WTC11 (cell line): Measurements from ENCODE around the gene KCNK15.

Experiments used
- CTCF ChIP-seq: fragments of 200-600 bp; IDR thresholded peaks from 2 replicates; pipeline ENCODE4 v1.8.0; 2022; ENCODE audit warnings: antibody characterized with exemption
- ETV6 ChIP-seq: sonication (generic); formaldehyde crosslinking; IDR thresholded peaks from 2 replicates; pipeline ENCODE4 v1.8.1; 2022; ENCODE audit warnings: mild to moderate bottlenecking, missing genetic modification reagents
- GABPB1 ChIP-seq: sonication (generic); formaldehyde crosslinking; IDR thresholded peaks from 2 replicates; pipeline ENCODE4 v1.8.1; 2023; ENCODE audit warnings: mild to moderate bottlenecking, missing genetic modification reagents
- NFE2L1 ChIP-seq: sonication (generic); formaldehyde crosslinking; IDR thresholded peaks from 2 replicates; pipeline ENCODE4 v1.8.1; 2023; ENCODE audit warnings: missing genetic modification reagents
- NR2C2 ChIP-seq: sonication (generic); formaldehyde crosslinking; IDR thresholded peaks from 2 replicates; pipeline ENCODE4 v1.8.0; 2022; ENCODE audit warnings: mild to moderate bottlenecking, missing genetic modification reagents
- STAT6 ChIP-seq: sonication (generic); formaldehyde crosslinking; conservative IDR thresholded peaks from 2 replicates; pipeline ENCODE4 v1.8.1; 2023; ENCODE audit warnings: mild to moderate bottlenecking, low read depth, missing genetic modification reagents, moderate library complexity
- ZNF281 ChIP-seq: sonication (generic); formaldehyde crosslinking; IDR thresholded peaks from 2 replicates; pipeline ENCODE4 v1.8.0; 2023; ENCODE audit warnings: mild to moderate bottlenecking, missing genetic modification reagents
- TF ChIP-seq, protein P1 (sequence below): sonication (generic); formaldehyde crosslinking; IDR thresholded peaks from 2 replicates; pipeline ENCODE4 v1.8.1; 2022; ENCODE audit warnings: low read depth, mild to moderate bottlenecking, moderate library complexity, missing genetic modification reagents, borderline replicate concordance
- TF ChIP-seq, protein P2 (sequence below): fragments of 250-450 bp; sonication (Bioruptor Pico); IDR thresholded peaks from 2 replicates; pipeline ENCODE4 v1.9.0; 2021; ENCODE audit warnings: mild to moderate bottlenecking, borderline replicate concordance

DNA sequence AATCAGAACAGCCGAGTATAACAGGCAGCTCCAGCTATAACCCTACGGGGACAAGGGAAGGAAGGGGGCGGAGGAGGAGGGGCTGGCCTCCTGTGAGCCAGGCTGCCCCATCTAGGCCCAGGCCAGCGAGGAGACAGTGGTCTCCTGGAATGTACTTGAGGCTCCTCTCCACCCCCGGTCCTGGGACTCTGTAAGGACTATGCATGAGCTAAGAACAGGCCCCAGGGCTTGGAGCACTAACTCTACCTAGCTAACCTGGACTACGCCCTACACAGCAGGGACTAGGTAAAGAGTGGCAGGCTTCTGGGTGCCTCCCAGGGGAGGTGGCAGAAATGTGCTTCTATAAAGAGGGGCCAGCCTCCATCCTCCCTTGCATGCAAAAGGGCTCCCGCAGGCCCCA, 8.9 kb downstream of the KCNK15 start:
- no peak for TF ChIP-seq CTCF
- TF ChIP-seq, protein P1, sequence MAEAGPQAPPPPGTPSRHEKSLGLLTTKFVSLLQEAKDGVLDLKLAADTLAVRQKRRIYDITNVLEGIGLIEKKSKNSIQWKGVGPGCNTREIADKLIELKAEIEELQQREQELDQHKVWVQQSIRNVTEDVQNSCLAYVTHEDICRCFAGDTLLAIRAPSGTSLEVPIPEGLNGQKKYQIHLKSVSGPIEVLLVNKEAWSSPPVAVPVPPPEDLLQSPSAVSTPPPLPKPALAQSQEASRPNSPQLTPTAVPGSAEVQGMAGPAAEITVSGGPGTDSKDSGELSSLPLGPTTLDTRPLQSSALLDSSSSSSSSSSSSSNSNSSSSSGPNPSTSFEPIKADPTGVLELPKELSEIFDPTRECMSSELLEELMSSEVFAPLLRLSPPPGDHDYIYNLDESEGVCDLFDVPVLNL (CRISPR knock-in tag) = no peak
- TF ChIP-seq, protein P2, sequence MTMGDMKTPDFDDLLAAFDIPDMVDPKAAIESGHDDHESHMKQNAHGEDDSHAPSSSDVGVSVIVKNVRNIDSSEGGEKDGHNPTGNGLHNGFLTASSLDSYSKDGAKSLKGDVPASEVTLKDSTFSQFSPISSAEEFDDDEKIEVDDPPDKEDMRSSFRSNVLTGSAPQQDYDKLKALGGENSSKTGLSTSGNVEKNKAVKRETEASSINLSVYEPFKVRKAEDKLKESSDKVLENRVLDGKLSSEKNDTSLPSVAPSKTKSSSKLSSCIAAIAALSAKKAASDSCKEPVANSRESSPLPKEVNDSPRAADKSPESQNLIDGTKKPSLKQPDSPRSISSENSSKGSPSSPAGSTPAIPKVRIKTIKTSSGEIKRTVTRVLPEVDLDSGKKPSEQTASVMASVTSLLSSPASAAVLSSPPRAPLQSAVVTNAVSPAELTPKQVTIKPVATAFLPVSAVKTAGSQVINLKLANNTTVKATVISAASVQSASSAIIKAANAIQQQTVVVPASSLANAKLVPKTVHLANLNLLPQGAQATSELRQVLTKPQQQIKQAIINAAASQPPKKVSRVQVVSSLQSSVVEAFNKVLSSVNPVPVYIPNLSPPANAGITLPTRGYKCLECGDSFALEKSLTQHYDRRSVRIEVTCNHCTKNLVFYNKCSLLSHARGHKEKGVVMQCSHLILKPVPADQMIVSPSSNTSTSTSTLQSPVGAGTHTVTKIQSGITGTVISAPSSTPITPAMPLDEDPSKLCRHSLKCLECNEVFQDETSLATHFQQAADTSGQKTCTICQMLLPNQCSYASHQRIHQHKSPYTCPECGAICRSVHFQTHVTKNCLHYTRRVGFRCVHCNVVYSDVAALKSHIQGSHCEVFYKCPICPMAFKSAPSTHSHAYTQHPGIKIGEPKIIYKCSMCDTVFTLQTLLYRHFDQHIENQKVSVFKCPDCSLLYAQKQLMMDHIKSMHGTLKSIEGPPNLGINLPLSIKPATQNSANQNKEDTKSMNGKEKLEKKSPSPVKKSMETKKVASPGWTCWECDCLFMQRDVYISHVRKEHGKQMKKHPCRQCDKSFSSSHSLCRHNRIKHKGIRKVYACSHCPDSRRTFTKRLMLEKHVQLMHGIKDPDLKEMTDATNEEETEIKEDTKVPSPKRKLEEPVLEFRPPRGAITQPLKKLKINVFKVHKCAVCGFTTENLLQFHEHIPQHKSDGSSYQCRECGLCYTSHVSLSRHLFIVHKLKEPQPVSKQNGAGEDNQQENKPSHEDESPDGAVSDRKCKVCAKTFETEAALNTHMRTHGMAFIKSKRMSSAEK (CRISPR knock-in tag) = no peak
- no peak for TF ChIP-seq NFE2L1 (CRISPR knock-in tag)
- no peak for TF ChIP-seq GABPB1
- no peak for TF ChIP-seq STAT6 (CRISPR knock-in tag)
- no peak for TF ChIP-seq ETV6 (CRISPR knock-in tag)
- no peak for TF ChIP-seq ZNF281 (CRISPR knock-in tag)
- no peak for TF ChIP-seq NR2C2
